ENCODE results near the gene TGM6.

DNA sequence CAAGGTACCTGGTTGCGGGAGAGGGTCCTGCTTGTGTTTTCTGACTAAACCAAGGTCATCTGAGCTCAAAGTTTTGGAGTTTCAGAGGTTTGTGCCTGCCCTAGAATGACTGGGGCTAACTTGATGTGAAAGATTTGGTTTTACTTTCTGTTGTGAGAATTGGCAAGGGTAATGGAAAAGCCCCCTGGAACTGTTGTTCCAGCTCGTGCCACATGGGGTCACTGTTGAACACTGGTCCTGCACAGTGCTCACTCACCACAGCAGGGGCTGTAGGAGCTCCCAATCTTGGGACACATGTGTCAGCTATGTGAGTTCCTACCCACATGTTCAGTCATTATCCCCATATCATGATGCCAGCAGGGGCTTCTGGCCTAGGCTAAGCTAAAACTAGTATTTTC lies 6.5 kb downstream of the TGM6 start:
- TF ChIP-seq, protein P1, sequence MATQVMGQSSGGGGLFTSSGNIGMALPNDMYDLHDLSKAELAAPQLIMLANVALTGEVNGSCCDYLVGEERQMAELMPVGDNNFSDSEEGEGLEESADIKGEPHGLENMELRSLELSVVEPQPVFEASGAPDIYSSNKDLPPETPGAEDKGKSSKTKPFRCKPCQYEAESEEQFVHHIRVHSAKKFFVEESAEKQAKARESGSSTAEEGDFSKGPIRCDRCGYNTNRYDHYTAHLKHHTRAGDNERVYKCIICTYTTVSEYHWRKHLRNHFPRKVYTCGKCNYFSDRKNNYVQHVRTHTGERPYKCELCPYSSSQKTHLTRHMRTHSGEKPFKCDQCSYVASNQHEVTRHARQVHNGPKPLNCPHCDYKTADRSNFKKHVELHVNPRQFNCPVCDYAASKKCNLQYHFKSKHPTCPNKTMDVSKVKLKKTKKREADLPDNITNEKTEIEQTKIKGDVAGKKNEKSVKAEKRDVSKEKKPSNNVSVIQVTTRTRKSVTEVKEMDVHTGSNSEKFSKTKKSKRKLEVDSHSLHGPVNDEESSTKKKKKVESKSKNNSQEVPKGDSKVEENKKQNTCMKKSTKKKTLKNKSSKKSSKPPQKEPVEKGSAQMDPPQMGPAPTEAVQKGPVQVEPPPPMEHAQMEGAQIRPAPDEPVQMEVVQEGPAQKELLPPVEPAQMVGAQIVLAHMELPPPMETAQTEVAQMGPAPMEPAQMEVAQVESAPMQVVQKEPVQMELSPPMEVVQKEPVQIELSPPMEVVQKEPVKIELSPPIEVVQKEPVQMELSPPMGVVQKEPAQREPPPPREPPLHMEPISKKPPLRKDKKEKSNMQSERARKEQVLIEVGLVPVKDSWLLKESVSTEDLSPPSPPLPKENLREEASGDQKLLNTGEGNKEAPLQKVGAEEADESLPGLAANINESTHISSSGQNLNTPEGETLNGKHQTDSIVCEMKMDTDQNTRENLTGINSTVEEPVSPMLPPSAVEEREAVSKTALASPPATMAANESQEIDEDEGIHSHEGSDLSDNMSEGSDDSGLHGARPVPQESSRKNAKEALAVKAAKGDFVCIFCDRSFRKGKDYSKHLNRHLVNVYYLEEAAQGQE (IDR thresholded peaks at IDR 0.05; ENCODE audit: insufficient replicate concordance, low read depth) = no peak
- TF ChIP-seq, protein P2, sequence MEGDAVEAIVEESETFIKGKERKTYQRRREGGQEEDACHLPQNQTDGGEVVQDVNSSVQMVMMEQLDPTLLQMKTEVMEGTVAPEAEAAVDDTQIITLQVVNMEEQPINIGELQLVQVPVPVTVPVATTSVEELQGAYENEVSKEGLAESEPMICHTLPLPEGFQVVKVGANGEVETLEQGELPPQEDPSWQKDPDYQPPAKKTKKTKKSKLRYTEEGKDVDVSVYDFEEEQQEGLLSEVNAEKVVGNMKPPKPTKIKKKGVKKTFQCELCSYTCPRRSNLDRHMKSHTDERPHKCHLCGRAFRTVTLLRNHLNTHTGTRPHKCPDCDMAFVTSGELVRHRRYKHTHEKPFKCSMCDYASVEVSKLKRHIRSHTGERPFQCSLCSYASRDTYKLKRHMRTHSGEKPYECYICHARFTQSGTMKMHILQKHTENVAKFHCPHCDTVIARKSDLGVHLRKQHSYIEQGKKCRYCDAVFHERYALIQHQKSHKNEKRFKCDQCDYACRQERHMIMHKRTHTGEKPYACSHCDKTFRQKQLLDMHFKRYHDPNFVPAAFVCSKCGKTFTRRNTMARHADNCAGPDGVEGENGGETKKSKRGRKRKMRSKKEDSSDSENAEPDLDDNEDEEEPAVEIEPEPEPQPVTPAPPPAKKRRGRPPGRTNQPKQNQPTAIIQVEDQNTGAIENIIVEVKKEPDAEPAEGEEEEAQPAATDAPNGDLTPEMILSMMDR (IDR thresholded peaks at IDR 0.05; ENCODE audit: insufficient read depth, low read length) = peak; percentile 51
- no peak for TF ChIP-seq POLR2AphosphoS5 (IDR thresholded peaks at IDR 0.05; ENCODE audit: low read depth)

Measured in HL-60 (cell line).